Ishikawa (cell line): Measurements from ENCODE around the gene DDX42.

Experiments used
- EP300 ChIP-seq: IDR thresholded peaks from 2 replicates; pipeline ENCODE4 v1.6.1; 2012; ENCODE audit warnings: borderline replicate concordance
- YY1 ChIP-seq: IDR thresholded peaks from 2 replicates; pipeline ENCODE4 v1.6.1; 2012; ENCODE audit warnings: low read depth
- TF ChIP-seq, protein P1 (sequence below): IDR thresholded peaks from 2 replicates; pipeline ENCODE4 v1.6.1; 2012; ENCODE audit warnings: low read depth, mild to moderate bottlenecking

GRCh38 chr17:63754046-63754445 is 19.9 kb upstream of the DDX42 start:
- TF ChIP-seq, protein P1, sequence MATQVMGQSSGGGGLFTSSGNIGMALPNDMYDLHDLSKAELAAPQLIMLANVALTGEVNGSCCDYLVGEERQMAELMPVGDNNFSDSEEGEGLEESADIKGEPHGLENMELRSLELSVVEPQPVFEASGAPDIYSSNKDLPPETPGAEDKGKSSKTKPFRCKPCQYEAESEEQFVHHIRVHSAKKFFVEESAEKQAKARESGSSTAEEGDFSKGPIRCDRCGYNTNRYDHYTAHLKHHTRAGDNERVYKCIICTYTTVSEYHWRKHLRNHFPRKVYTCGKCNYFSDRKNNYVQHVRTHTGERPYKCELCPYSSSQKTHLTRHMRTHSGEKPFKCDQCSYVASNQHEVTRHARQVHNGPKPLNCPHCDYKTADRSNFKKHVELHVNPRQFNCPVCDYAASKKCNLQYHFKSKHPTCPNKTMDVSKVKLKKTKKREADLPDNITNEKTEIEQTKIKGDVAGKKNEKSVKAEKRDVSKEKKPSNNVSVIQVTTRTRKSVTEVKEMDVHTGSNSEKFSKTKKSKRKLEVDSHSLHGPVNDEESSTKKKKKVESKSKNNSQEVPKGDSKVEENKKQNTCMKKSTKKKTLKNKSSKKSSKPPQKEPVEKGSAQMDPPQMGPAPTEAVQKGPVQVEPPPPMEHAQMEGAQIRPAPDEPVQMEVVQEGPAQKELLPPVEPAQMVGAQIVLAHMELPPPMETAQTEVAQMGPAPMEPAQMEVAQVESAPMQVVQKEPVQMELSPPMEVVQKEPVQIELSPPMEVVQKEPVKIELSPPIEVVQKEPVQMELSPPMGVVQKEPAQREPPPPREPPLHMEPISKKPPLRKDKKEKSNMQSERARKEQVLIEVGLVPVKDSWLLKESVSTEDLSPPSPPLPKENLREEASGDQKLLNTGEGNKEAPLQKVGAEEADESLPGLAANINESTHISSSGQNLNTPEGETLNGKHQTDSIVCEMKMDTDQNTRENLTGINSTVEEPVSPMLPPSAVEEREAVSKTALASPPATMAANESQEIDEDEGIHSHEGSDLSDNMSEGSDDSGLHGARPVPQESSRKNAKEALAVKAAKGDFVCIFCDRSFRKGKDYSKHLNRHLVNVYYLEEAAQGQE, result no peak
- TF ChIP-seq EP300, result no peak
- no peak for TF ChIP-seq YY1
